GM15510 (cell line): ENCODE measurements around the gene SLC15A2.

Experiments
- POLR2A ChIP-seq: IDR thresholded peaks from 3 replicates; pipeline ENCODE4 v1.6.1; 2011; ENCODE audit warnings: borderline replicate concordance; ENCODE audit not compliant: insufficient read length; ENCODE audit errors: extremely low read depth

SLC15A2 gene

DNA sequence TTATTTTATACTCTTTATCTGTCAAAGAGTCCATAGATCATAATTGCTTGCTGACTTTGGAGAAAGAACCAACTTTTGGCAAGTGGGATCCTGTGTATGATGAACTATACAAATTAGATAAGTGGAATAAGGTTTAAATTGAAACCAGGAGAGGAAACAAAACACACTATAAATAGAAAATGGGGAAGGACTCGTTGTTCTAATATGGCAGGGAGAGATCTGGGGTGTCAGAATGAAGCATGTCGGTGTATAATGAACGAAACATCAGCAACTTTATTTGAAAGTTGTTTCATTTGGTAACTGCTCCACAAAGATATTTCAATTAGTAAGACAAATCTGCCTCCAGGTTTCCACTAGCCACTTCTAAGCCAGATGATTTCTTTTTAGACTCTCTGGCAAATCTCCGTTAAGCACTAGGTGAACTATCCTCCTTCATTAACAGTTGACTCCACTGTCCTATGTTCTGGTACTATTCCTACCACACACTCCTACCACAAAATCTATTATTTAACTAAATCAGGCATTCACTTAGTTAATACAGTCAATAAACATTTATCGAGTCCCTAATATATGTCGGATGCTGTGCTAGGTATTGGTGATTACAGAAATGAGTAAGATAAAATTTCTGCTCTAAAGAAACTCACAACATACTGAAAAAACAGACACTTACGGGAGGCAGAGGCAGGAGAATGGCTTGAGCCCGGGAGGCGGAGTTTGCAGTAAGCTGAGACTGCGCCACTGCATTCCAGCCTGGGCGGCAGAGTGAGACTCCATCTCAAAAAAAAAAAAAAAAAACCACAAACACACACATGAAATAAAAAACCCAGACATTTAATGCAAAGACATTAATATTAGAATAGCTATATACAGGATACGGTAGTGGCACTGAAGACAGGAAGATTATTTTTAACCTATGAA is 20.1 kb downstream of the SLC15A2 start:
- no peak for TF ChIP-seq POLR2A

DNA sequence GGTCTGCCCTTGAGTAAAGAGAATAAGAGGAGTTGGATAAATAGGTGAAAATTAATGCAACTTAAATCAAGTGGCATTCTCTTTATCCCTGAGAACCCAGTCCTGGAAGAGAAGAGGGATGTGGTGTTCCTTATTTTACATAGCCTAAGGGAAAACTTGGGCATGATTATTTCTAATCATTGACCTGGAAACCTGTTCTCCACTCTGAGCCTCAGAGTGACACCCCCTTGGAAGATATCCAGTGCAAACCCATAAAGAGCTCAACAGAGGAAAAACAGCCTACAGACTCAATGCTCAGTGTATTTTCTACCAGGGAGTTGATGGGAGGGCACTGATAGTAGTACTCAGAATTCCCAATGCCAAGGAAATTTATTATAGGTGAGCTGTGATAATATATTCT is 22.0 kb downstream of the SLC15A2 start:
- TF ChIP-seq POLR2A = no peak

DNA sequence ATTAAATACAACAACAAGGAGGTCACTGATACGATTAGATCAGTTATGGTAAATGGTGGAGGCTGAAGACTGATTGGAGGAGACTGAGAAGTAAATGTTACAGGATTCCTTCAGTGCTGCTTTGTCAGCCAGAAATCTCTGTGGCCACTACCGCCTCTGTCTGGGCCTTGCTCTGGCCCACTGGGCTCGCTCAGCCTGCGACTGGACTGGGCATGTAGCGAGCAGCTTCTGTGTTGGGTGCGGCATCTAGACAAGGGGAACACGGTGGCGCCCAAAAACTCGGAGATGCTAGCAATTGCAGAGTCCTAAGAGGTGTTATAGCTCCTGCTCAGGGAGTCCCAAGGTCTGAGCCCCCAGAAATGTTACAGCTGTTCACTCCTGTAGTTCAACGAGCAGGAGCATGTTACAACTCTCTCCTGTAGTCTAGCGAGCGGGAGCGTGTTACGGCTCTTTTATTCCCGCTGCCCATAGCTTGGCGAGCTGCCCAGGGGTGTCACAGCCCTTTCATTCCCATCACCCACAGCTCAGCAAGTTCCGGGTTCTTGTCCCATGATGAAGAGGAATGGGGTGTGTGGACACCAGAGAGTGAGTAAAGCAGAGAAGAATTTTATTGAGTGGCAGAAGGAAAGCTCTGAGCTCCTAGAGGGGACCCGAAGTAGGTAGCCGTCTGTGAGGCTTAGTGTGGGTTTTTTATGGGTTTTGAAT is 24.7 kb downstream of the SLC15A2 start:
- no peak for TF ChIP-seq POLR2A

DNA sequence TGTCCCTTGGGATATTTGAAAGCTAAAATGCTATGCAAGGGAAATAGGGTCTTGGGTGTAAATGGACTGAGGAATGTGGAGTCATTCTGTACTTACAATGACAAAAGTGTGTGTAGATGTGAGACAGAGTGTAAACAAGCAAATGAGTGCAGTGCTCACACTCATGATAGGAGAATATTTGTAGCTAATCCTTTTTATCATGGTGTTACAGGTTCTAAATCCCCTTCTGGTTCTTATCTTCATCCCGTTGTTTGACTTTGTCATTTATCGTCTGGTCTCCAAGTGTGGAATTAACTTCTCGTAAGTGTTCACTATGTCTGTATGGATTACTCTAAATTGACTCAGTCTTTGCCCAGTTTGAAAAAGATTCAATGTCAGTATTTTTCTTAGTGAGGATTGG is 30.5 kb downstream of the SLC15A2 start:
- no peak for TF ChIP-seq POLR2A

DNA sequence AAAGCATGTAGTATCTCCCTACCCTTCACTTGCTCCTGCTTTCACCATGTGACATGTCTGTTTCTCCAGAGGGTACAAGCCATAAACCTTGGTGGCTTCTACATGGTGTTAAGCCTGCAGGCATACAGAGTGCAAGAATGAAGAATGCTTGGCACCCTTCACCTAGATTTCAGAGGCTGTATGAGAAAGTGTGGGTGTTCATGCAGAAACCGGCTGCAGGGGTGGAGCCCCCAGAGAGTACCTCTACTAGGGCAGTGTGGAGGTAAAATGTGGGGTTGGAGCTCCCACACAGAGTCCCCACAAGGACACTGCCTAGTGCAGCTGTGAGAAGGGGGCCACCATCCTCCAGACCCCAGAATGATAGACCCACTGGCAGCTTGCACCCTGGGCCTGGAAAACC is 32.2 kb downstream of the SLC15A2 start:
- TF ChIP-seq POLR2A = no peak

DNA sequence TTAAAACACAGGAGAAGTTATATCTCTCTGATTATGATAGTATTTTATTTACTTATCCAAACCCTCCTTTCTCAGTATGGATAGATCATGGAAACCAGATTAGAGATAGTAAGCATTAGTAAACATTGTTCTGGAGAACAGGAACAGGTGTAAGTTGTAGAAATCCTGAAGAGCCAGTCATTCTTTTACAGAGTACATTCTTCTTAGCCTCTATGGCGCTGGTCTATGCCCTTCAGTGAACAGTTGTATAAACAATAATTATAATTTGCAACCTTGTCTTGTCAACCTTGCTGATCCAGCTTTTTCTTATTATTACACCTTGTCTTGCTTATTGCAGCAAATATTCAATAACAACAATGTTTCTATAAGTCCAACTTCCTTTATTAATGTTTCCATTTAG is 47.4 kb downstream of the SLC15A2 start:
- TF ChIP-seq POLR2A = no peak

DNA sequence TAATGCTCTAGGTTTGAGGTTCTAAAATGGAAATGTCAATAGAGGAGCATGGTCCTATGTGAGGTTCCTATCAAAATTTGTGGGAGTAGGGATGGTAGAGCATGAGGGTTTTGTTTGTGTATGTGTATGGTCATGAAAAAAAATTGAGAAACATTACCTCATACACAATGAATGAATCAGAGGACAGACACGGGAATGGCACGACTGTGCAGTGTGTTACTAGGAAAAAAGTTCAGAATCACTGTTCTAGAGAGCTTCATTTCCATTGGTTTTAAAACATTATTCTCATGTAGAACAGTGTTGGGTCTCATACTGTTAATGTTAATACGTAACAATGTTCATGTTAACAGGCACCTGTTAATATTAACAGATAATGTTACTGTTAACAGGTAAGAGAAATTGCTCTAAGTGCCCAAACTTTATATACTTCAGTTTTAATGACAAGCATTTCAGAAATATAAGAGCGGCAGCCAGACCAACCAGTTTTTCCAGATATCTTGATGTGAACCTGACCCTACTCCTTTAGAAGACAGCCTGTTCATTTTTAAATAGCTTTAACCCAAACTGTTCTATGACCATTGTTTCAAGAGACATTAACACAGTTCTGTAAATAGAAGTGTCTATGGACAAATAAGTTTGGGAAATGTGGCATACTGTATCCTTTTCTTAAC is 48.0 kb downstream of the SLC15A2 start:
- no peak for TF ChIP-seq POLR2A

DNA sequence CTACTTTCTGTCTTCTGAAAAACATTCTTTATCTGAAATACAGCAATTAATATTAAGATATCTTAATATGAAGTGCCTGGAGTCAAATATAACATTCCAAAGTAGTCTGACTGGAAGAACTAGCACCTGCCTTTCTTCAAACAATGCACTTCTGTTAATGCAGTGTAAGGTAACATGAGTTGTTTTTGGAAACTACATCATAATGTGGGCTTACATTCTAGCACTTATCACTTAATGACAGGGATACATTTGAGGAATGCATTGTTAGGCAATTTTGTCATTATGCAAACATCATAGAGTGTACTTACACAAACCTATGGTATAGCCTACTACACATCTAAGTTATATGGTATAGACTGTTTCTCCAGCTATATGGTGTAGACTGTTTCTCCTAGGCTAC is 49.2 kb downstream of the SLC15A2 start:
- TF ChIP-seq POLR2A = no peak

DNA sequence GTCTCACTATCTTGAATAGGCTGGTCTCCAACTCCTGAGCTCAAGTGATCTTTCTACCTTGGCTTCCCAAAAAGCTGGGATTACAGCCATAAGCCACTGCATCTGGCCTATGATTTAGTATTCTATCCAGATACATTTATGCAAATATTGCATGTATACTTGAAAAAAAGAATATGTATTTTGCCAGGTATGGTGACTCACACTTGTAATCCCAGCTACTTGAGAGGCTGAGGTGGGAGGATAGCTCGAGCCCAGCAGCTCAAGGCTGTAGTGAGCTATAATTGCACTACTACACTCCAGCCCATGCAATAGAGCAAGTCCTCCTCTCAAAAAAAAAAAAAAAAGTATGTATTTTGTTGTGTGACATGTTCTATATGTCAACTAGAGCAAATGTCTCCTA is 54.4 kb downstream of the SLC15A2 start:
- no peak for TF ChIP-seq POLR2A

DNA sequence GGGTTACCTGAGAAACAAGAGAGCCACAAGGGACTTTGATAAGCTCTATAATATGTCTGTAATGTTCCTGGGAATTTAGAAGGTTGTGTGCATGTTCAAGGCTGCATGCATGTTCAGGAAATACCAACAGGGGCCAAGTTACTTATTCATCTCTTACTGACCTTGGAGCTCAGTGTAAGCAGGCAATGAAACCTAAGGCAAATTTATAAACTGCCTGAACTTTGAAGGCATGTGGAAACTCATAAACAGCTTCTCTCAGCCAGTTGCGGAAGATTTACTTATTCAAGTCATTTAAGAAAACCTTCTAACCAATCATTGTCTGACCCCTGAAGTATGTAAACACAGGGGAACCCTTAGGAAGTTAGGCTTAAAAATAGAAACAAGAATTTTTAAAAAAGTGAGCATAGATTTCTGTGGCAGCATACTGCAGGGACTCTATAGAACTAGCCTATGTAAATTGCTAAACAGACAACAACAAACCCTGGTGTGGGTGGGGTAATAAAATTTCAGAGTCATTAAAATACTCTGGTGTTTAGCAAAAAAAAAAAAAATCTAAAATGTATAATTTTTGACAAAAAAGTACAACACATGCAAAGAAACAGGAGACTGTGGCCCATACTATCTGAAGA is 57.2 kb downstream of the SLC15A2 start:
- TF ChIP-seq POLR2A = no peak

DNA sequence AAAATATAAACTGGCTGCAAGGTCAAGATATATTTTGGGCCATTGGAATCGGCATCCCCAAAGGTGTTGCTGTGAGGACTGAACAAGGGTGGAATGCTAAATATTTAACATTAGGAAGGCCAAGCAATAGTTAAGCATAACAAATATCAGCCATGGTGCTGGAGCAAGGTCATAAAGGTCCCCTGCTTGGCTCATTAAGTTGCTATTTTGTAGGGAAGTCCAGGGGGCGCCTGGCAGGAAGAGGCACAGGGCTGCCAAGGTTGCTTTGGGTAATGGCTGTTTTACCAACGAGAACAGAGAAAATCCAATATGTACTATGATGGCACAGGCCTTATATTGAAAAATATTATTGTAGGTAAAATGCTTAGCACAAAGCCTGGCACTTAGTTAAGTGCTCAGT is 62.2 kb downstream of the SLC15A2 start:
- TF ChIP-seq POLR2A = no peak

DNA sequence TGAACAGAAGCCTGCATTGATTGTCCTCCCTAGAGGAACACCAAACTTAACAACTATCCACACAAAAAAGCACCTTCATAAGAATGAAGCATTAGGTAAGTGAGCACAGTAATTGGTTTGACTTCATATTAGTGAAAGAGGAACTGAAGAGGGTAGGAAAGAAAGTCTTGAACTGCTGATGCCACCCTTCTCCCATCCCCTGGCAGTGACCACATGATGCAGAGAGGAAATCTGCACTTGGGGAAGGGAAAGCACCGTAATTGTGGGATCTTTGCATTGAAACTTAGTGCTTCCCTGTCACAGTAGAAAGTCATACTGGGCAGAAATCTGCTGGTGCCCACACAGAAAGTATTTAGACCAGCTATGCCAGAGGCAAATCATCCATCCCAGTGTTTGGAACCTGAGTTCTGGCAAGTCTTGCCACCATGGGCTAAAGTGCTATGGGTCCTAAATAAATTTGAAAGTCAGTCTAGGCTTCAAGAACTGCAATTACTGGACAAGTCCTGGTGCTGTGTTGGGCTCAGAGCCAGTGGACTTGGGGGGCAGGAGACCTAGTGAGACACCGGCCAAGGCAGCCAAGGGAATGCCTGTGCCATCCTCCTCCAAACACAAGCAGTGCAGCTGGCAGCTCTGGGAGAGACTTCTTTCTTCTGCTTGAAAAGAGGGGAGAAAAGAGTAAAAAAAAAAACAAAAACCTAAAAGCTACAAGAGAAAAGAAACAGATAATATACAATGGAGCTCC is 63.6 kb downstream of the SLC15A2 start:
- TF ChIP-seq POLR2A = no peak

DNA sequence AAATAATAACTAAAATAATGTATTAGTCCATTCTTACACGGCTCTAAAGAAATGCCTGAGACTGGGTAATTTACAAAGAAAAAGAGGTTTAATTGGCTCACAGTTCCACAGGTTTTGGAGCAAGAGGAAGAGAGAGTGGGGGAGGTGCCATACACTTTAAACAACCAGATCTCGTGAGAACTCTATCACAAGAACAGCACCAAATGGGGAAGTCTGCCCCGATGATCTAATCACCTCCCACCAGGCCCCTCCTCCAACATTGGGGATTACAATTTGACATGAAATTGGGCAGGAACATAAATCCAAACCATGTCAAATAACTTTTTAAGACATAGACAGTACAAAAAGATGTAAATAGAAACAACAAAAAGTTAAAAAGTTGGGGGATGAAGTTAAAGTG is 64.6 kb downstream of the SLC15A2 start:
- no peak for TF ChIP-seq POLR2A

DNA sequence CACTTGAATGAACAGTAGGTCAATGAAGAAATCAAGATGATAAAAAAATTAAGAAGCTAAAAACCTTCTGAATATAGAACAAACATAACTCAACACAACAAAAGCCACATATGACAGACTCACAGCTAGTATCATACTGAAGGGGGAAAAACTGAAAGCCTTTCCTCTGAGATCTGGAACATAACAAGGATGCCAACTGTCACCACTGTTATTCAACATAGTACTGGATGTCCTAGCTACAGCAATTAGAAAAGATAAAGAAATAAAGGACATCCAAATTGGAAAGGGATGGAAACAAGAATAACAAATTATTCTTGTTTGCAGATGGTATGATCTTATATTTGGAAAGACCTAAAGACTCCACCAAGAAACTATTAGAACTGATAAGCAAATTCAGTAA is 67.1 kb downstream of the SLC15A2 start:
- TF ChIP-seq POLR2A = no peak
